Gastrocnemius medialis (tissue), 4 donors: ENCODE data around the gene PSME3IP1.

Experiments used
- CTCF ChIP-seq, 5 experiments: fragments of 450-650 bp in 3 of 5; fragments of 200-600 bp in 2 of 5; sonication (generic) in 2 of 5; IDR thresholded peaks in 4 of 5; conservative IDR thresholded peaks in 1 of 5; 1 replicate in 4 of 5; 2 replicates in 1 of 5; pipeline ENCODE4 v1.5.1; 2016 to 2019; ENCODE audit warnings: antibody characterized with exemption in 5 of 5, mild to moderate bottlenecking in 3 of 5, moderate library complexity in 3 of 5
- POLR2A ChIP-seq, 2 donors: fragments of 450-650 bp; IDR thresholded peaks; one replicate each; pipeline ENCODE4 v1.6.1; 2017; ENCODE audit warnings: antibody characterized with exemption in 2 of 2, mild to moderate bottlenecking in 2 of 2, moderate library complexity in 2 of 2

GRCh38 chr16:57133886-57134285 is 52.0 kb downstream of the PSME3IP1 start:
- no peak for TF ChIP-seq CTCF (IDR thresholded peaks at IDR 0.05 in 4 of 5, conservative IDR thresholded peaks at IDR 0.05 in 1 of 5)
- no peak for TF ChIP-seq POLR2A (IDR thresholded peaks at IDR 0.05)
